GM12891 (cell line): Measurements from ENCODE around the gene TLCD4.

Experiments used
- POLR2A ChIP-seq: IDR thresholded peaks from 2 replicates; pipeline ENCODE4 v1.6.1; 2011; ENCODE audit warnings: low read depth, low read length, control low read depth
- POLR2AphosphoS5 ChIP-seq: IDR thresholded peaks from 2 replicates; pipeline ENCODE4 v1.6.1; 2011; ENCODE audit warnings: low read depth, low read length, control low read depth
- POU2F2 ChIP-seq: IDR thresholded peaks from 2 replicates; pipeline ENCODE4 v1.6.1; 2011; ENCODE audit warnings: low read depth, mild to moderate bottlenecking, control low read depth, low read length, moderate library complexity
- TAF1 ChIP-seq: IDR thresholded peaks from 2 replicates; pipeline ENCODE4 v1.6.1; 2011; ENCODE audit warnings: low read depth, low read length, control low read depth

DNA sequence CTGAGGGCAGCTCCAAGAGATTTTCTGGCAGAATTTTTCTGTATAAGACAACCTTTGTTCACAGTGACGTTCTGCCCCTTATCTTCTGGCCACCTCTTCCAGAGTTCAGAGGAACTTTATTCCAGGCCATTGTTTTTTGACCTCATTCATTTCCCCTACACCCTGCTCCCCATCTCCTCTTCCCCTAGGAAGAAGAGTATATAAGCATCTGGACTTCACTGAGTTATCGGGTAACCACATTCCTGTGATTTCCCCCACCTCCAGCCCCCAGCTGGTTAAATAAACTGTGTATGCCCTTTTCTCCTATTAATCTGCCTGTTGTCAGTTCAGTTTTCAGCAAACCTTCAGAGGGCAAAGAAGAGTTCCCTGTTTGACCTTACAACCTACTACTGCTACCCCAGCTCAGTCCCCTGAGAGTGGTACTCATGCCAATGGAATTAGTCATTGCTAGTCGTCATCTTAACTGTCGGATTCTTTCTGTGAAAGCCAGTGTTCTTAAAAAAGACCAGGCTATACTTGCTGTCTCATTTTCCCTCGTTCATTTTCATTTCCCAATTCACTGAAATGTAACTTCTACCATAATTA lies 30.1 kb upstream of the TLCD4 start:
- TF ChIP-seq POLR2AphosphoS5 (no peak), POLR2A (no peak), TAF1 (no peak), POU2F2 (no peak)
